IMR-90 (cell line): Measurements from ENCODE around the gene RAD51B. TPM values are rescaled to one million over a fixed set of nuclear protein-coding genes. Genes with fewer than 3 reads are reported as not detected.
A peak's percentile ranks its signal among the peaks of the same experiment; 100 is the strongest.

Experiments used
- ATAC-seq: fragments of 200-7000 bp; cut with Tn5 transposase; 2 replicates; pipeline ENCODE4 v1.9.1; 2020; ENCODE audit warnings: low read depth, mild to moderate bottlenecking, moderate library complexity
- BruUV-seq: library from RNA; stranded (reverse); fragments of 400-500 nt; replicated peaks from 2 replicates; lab custom pipeline; 2021; lab: Mats Ljungman, UMichigan
- CTCF ChIA-PET: fragments of 300-600 bp; formaldehyde crosslinking; extraction: SDS; loops from one replicate; lab custom pipeline; 2021; ENCODE audit warnings: antibody characterized with exemption; lab: Yijun Ruan, JAX
- POLR2A ChIA-PET: fragments of 300-600 bp; sonication (Branson Sonifier 250); formaldehyde crosslinking; loops from one replicate; lab custom pipeline; 2022; ENCODE audit warnings: antibody characterized with exemption; ENCODE audit not compliant: unreplicated experiment; lab: Charles Lee
- DNase-seq: peaks from one replicate; pipeline ENCODE4 v3.0.0; 2013
- H2AFZ ChIP-seq: replicated peaks from 2 replicates; pipeline ENCODE3; 2013; ENCODE audit warnings: low read length, mild to moderate bottlenecking; ENCODE audit not compliant: poor library complexity
- H2AK5ac ChIP-seq: 2 replicates; pipeline ENCODE4 v1.6.1; 2013; ENCODE audit warnings: low read depth, low read length, inconsistent platforms
- H2AK9ac ChIP-seq: replicated peaks from 2 replicates; pipeline ENCODE3; 2013; ENCODE audit warnings: mild to moderate bottlenecking, low read depth, low read length, moderate library complexity; ENCODE audit not compliant: poor library complexity
- H2BK120ac ChIP-seq: 2 replicates; pipeline ENCODE4 v1.6.1; 2013; ENCODE audit warnings: low read depth, low read length, inconsistent platforms
- H2BK15ac ChIP-seq: 3 replicates; pipeline ENCODE4 v1.6.1; 2013; ENCODE audit warnings: low read depth, low read length, inconsistent platforms
- H2BK20ac ChIP-seq: 2 replicates; pipeline ENCODE4 v1.6.1; 2013; ENCODE audit warnings: low read depth, mild to moderate bottlenecking, inconsistent platforms, low read length, moderate library complexity
- H2BK5ac ChIP-seq: 2 replicates; pipeline ENCODE4 v1.6.1; 2013; ENCODE audit warnings: mild to moderate bottlenecking, low read depth, low read length, inconsistent platforms; ENCODE audit not compliant: poor library complexity, severe bottlenecking
- H3K14ac ChIP-seq: replicated peaks from 2 replicates; pipeline ENCODE4 v1.6.1; 2013; ENCODE audit warnings: low read depth, low read length, inconsistent platforms
- H3K18ac ChIP-seq: 2 replicates; pipeline ENCODE4 v1.6.1; 2013; ENCODE audit warnings: low read depth, low read length, control low read depth
- H3K23ac ChIP-seq: 2 replicates; pipeline ENCODE4 v1.6.1; 2013; ENCODE audit warnings: low read depth, low read length, inconsistent platforms
- H3K27ac ChIP-seq: 2 replicates; pipeline ENCODE4 v1.5.1; 2013; ENCODE audit warnings: mild to moderate bottlenecking, control low read depth, low read length; ENCODE audit not compliant: insufficient read depth
- H3K27me3 ChIP-seq: 2 replicates; pipeline ENCODE4 v1.6.1; 2013; ENCODE audit warnings: low read length; ENCODE audit not compliant: control insufficient read depth, insufficient read depth
- H3K36me3 ChIP-seq: 2 replicates; pipeline ENCODE4 v1.6.1; 2013; ENCODE audit warnings: low read length, mixed read lengths; ENCODE audit not compliant: control insufficient read depth, insufficient read depth
- H3K4ac ChIP-seq: 2 replicates; pipeline ENCODE4 v1.6.1; 2013; ENCODE audit warnings: low read depth, low read length, inconsistent platforms
- H3K4me1 ChIP-seq: 2 replicates; pipeline ENCODE4 v1.6.1; 2013; ENCODE audit warnings: low read length, mixed read lengths; ENCODE audit not compliant: control insufficient read depth, insufficient read depth
- H3K4me2 ChIP-seq: 2 replicates; pipeline ENCODE4 v1.6.1; 2013; ENCODE audit warnings: low read depth, mild to moderate bottlenecking, control low read depth, low read length, moderate library complexity
- H3K4me3 ChIP-seq: 2 replicates; pipeline ENCODE4 v1.5.1; 2013; ENCODE audit warnings: low read depth, mild to moderate bottlenecking, control low read depth, low read length, moderate library complexity; ENCODE audit not compliant: insufficient read depth
- H3K56ac ChIP-seq: 2 replicates; pipeline ENCODE4 v1.6.1; 2013; ENCODE audit warnings: low read length, inconsistent platforms; ENCODE audit not compliant: insufficient read depth; ENCODE audit errors: extremely low read depth
- H3K79me1 ChIP-seq, 2 experiments: 2 replicates each; pipeline ENCODE4 v1.6.1; 2013; ENCODE audit warnings: low read length in 2 of 2, inconsistent platforms in 1 of 2, low read depth in 1 of 2
- H3K9ac ChIP-seq: 2 replicates; pipeline ENCODE4 v1.6.1; 2013; ENCODE audit warnings: low read depth, low read length, control low read depth
- H3K9me1 ChIP-seq: 2 replicates; pipeline ENCODE4 v1.6.1; 2013; ENCODE audit warnings: low read length, inconsistent platforms; ENCODE audit not compliant: insufficient read depth
- H3K9me3 ChIP-seq: 2 replicates; pipeline ENCODE4 v1.6.1; 2013; ENCODE audit warnings: low read length; ENCODE audit not compliant: control insufficient read depth, insufficient read depth
- H4K20me1 ChIP-seq: 2 replicates; pipeline ENCODE4 v1.6.1; 2013; ENCODE audit warnings: low read length, inconsistent platforms; ENCODE audit not compliant: insufficient read depth
- H4K5ac ChIP-seq: 2 replicates; pipeline ENCODE4 v1.6.1; 2013; ENCODE audit warnings: mild to moderate bottlenecking, low read depth, low read length, control low read depth
- H4K8ac ChIP-seq, 2 experiments: 2 replicates each; pipeline ENCODE4 v1.6.1; 2013; ENCODE audit warnings: low read depth in 2 of 2, low read length in 2 of 2, control low read depth in 1 of 2, inconsistent platforms in 1 of 2
- H4K91ac ChIP-seq: 2 replicates; pipeline ENCODE4 v1.6.1; 2013; ENCODE audit warnings: low read depth, low read length, inconsistent platforms; ENCODE audit not compliant: insufficient read depth
- MAFK ChIP-seq: IDR thresholded peaks from 2 replicates; pipeline ENCODE4 v1.6.1; 2012; ENCODE audit warnings: low read depth, low read length, improper control_type of control experiment
- NFE2L2 ChIP-seq: fragments of 150-350 bp; IDR thresholded peaks from 2 replicates; pipeline ENCODE4 v1.6.1; 2016; ENCODE audit warnings: low read depth, mild to moderate bottlenecking, low read length
- SMC3 ChIP-seq: fragments of 150-350 bp; IDR thresholded peaks from 2 replicates; pipeline ENCODE4 v1.6.1; 2016; ENCODE audit warnings: low read depth, mild to moderate bottlenecking, antibody characterized with exemption, low read length, moderate library complexity
- WGBS, 2 experiments: methylation state at CpG; one replicate each; pipeline versions ENCODE4 v1.1.5 to v1.1.7; 2013; ENCODE audit warnings: missing lambda C conversion rate in 2 of 2; ENCODE audit not compliant: insufficient read length in 1 of 2; ENCODE audit errors: extremely low coverage in 2 of 2; 5-methylcytosine and 5-hydroxymethylcytosine counted together
- dilution Hi-C: fragments of 300-500 bp; cut with HindIII; formaldehyde crosslinking; loops from one replicate; pipeline ENCODE4 v1.14.3; 2018; ENCODE audit warnings: low sequenced_read_pairs; ENCODE audit not compliant: unreplicated experiment
- in situ Hi-C: fragments of 300-500 bp; cut with MboI; formaldehyde crosslinking; loops from 3 replicates; pipeline ENCODE4 v1.14.3; 2019; ENCODE audit warnings: low sequenced_read_pairs, inconsistent platforms, mixed read lengths
- intact Hi-C: fragments of 100-400 bp; cut with micrococcal nuclease; formaldehyde crosslinking; loops from 2 replicates; pipeline ENCODE4 v1.10.0; 2022
- polyA plus RNA-seq, 3 experiments: library from polyadenylated mRNA; depleted of rRNA; stranded (reverse); fragments of >200 nt; gene quantifications; 2 replicates each; pipeline ENCODE4 v1.2.3, GENCODE V29; 2012; ENCODE audit warnings: low replicate concordance in 1 of 3
- total RNA-seq: library from RNA; depleted of rRNA; stranded (reverse); fragments of >200 nt; gene quantifications from 2 replicates; pipeline ENCODE4 v1.2.3, GENCODE V29; 2012

The RAD51B gene
- total and polyA plus RNA-seq, 2 of the 4 experiments (the other 2 are of a cell fraction): 5.1 to 18.8 TPM

DNA sequence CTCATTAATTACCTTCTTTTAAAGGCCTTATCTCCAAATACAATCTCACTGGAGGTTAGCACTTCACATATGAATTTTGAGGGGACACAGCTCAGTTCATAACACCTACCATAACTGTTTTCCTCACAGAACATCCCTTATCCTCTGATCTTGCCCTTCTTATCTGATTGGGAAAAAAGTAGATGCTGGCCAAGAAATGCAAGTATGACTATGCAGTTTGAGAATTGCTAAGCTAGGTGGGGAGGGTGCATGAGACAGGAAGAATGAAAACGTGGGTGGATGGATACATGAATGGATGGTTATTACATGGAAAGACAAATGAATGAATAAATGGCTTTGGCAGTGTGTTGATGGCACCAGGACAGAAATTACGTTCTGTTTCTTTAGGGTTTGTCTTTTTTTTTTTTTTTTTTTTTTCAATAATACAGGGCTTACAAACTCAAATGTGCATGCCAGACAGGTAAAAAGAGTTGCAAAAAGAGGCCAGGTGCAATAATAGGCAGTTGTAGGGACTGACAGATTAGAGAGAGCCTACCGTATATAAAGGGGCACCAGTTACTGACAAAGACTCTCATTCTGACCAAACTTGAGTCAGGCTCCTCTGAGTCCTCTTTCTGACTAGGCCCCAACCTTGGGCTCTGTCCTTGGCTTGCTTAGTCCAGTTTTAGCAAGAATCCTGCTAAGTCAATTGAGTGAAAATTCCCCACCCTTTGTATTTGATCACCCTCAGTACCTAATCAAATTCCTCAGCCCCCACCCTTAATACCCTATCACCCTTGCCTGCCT is 668.4 kb downstream of the RAD51B start:
- ATAC-seq (no peak), DNase-seq (peak; percentile 56)
- Histone ChIP-seq H3K9me3 (no peaks in the 10 kb centered on the region), H4K91ac (no peak overlapping the region), H2BK20ac (no peak overlapping the region), H3K4me3 (no peak overlapping the region), H3K27me3 (no peaks in the 10 kb centered on the region), H3K9ac (no peak overlapping the region), H3K18ac (0 out of 2 replicates have a peak overlapping the region, but pooled peaks have one; percentile 13), H3K36me3 (no peaks in the 10 kb centered on the region), H2BK5ac (peak overlapping the region; percentile 39), H3K9me1 (0 out of 2 replicates have a peak, but pooled peaks cover 3% of the 10 kb centered on the region), H2AFZ (no peak overlapping the region), H3K14ac (no peak overlapping the region; the same call in 1 of the 2 replicates), H2BK15ac (no peak overlapping the region), H2AK9ac (no peak overlapping the region), H3K27ac (no peak overlapping the region), H3K4ac (peak overlapping the region; percentile 39; the same call in 1 of the 2 replicates), H2BK120ac (peak overlapping the region; percentile 10; the same call in 1 of the 2 replicates), H3K79me1 (no peaks in the 10 kb centered on the region), H3K4me2 (no peak overlapping the region), H4K20me1 (no peaks in the 10 kb centered on the region), H4K5ac (no peak overlapping the region; the same call in 1 of the 2 replicates), H4K8ac (peak overlapping the region in 1 of 2 experiments; percentile 1; a peak in 1 of 4 replicates), H3K23ac (no peak overlapping the region), H3K4me1 (0 out of 2 replicates have a peak, but pooled peaks cover 2% of the 10 kb centered on the region), H3K56ac (no peak overlapping the region), H2AK5ac (no peak overlapping the region)
- peak; percentile 19; the same call in 1 of the 2 replicates for TF ChIP-seq MAFK
- TF ChIP-seq NFE2L2: peak; percentile 82
- no peak for TF ChIP-seq SMC3
- intact Hi-C loops (no loop called here), in situ Hi-C loops (no loop called here), dilution Hi-C loops (no loop called here)
- ChIA-PET CTCF (no interaction called here), POLR2A (no interaction called here)
- no CpG with 5 or more reads among the region's 3 CpGs for WGBS, 2 experiments
- no TSS peak for BruUV-seq
